Loucy (cell line): Measurements from ENCODE around the gene ANP32A.

Experiments used
- CTCF ChIP-seq: fragments of 200-600 bp; sonication (generic); conservative IDR thresholded peaks from 2 replicates; pipeline ENCODE4 v1.5.1; 2014; ENCODE audit warnings: mild to moderate bottlenecking, antibody characterized with exemption, low read length
- EZH2phosphoT487 ChIP-seq: fragments of 200-600 bp; IDR thresholded peaks from 2 replicates; pipeline ENCODE4 v1.6.1; 2018; ENCODE audit warnings: antibody characterized with exemption, mild to moderate bottlenecking, moderate library complexity, borderline replicate concordance

- TF ChIP-seq CTCF (no peak), EZH2phosphoT487 (no peak)
Observed at GRCh38 chr15:68790910-68791309, 29.8 kb downstream of the ANP32A start.
